Cerebellar cortex (tissue), 1 donor: ENCODE measurements around the gene ADGRA1.
"Not testable (repeated sequence)": the region's sequence is repeated elsewhere in the genome, so short reads cannot be mapped to it uniquely, and the experiment has no call there.

Experiments used
- DNase-seq: peaks from one replicate; pipeline ENCODE4 v3.0.0-alpha.2; 2015; ENCODE audit warnings: low spot score

The ADGRA1 gene

DNA sequence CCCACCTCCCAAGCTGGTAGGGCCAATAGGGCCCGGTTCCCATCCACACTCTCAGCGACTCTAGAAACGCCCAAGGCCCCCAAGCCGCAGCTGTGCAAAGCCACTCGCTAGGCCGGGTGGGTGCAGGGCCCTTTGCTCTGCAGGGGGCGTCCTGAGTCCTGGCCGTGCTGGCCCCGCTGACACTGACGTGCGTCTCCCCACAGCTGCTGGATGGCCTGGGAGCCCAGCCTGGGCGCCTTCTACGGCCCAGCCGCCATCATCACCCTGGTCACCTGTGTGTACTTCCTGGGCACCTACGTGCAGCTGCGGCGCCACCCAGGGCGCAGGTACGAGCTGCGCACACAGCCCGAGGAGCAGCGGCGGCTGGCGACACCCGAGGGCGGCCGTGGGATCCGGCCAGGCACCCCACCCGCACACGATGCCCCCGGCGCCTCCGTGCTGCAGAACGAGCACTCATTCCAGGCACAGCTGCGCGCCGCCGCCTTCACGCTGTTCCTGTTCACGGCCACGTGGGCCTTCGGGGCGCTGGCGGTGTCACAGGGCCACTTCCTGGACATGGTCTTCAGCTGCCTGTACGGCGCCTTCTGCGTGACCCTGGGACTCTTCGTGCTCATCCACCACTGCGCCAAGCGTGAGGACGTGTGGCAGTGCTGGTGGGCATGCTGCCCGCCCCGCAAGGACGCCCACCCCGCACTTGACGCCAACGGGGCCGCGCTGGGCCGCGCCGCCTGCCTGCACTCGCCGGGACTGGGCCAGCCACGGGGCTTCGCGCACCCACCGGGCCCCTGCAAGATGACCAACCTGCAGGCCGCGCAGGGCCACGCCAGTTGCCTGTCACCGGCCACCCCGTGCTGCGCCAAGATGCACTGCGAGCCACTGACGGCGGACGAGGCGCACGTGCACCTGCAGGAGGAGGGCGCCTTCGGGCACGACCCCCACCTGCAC, 40.7 kb downstream of the ADGRA1 start:
- no peak for DNase-seq

DNA sequence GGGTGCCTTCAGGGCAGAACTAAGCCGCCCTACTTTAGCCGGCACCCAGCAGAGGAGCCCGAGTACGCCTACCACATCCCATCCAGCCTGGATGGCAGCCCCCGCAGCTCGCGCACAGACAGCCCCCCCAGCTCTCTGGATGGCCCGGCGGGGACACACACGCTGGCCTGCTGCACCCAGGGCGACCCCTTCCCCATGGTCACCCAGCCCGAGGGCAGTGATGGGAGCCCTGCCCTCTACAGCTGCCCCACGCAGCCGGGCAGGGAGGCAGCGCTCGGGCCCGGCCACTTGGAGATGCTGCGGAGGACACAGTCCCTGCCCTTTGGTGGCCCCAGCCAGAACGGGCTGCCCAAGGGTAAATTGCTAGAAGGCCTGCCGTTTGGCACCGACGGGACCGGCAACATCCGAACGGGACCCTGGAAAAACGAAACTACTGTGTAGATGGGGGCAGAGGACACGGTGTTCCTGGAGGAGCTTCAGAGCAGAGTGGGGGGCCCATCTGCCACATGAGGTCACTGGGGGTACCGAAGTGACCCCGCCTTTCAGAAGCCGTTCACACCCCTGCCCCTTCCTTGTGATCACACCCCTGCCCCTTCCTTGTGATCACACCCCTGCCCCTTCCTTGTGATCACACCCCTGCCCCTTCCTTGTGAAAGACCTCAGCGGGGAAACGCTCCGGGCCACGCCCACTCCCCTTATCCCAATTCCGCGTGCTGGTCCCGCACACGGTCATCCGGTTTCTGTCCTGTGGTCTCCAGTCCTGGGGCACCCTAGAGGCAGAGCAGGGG, 41.5 kb downstream of the ADGRA1 start:
- DNase-seq = no peak

DNA sequence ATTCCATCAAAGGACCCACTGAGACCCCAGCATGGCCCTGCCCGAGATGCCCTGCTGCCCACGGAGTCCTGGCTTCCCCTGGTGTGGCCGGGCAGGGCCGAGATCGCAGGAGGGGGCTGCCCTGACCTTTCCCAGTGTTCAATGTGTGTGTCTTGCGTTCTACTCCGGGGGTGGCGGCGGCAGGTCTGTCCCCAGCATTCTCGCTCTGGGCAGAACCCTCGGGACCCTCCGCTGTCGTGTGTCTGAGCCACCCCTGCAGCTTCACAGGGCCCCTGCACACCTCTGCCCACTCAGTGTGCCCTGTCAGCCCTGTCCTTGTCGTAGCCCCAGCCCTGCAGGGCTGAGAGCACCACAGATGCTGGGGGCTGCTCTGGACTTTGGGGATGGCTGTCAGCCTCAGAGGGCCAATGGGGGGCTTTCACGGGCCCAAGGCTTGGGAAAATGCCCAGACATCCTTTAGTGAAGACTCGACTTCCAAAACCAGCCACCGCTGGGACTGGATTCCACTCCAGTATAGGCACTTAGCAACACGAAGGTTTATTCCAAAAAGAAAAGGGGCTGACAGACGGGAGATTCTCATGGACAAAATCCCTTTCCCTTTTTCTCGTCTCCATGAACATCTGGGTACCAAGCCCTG, 42.3 kb downstream of the ADGRA1 start:
- DNase-seq = no peak

DNA sequence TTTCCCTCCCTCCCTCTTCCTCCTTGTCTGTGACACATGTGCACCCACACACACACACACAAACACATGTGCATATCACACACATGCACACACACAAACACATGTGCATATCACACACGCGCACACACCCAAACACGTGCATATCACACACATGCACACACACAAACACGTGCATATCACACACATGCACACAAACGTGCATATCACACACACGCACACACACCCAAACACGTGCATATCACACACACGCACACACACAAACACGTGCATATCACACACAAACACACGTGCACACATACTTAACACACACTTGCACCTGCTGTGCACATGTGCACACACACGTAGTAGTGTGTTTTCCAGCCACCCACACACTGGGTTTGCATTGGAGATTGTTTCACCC, 42.9 kb downstream of the ADGRA1 start:
- DNase-seq = no peak

DNA sequence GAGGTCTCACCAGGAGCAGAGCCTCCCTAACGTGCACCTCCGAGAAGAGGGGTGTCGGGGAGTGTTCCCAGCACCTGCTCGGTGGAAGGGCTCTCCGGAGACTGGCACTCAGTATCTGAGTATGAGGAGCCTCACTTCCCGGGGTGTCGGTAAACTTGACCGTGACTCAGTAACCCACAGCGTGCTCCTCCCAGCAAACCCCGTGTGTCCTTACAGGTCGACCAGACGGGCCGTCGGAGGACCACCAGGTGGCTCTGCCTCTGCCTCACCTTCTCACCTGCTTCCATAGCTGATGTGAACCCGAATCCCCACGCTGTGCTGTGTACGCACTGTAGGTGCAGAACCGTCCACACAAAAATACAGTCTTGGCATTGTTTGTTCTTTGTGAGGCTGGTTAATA, 43.3 kb downstream of the ADGRA1 start:
- no peak for DNase-seq

DNA sequence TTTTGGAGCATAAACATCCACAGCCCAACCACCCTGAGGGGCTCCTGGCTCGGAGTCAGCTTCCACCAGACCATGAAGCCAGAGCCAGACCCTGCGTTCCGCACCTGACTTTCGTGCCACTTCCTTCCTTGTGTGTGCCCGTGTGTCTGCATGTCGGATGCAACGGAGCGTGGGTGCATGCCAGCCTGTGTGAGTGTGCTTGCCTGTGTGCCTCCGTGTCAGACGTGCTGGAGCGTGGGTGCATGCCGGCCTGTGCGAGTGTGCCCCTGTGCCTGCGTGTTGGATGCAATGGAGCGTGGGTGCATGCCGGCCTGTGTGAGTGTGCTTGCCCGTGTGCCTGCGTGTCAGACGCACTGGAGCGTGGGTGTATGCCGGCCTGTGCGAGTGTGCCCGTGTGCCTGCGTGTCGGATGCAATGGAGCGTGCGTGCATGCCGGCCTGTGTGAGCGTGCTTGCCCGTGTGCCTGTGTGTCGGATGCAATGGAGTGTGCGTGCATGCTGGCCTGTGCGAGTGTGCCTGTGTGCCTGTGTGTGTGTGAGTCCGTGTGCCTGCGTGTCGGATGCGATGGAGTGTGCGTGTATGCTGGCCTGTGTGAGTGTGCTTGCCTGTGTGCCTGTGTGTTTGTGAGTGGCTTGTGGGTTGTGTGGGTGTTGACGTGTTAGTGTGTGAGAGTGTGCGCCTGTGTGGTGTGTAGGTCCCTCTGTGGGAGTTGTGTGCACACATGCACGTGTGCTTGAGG, 44.2 kb downstream of the ADGRA1 start:
- DNase-seq = no peak

DNA sequence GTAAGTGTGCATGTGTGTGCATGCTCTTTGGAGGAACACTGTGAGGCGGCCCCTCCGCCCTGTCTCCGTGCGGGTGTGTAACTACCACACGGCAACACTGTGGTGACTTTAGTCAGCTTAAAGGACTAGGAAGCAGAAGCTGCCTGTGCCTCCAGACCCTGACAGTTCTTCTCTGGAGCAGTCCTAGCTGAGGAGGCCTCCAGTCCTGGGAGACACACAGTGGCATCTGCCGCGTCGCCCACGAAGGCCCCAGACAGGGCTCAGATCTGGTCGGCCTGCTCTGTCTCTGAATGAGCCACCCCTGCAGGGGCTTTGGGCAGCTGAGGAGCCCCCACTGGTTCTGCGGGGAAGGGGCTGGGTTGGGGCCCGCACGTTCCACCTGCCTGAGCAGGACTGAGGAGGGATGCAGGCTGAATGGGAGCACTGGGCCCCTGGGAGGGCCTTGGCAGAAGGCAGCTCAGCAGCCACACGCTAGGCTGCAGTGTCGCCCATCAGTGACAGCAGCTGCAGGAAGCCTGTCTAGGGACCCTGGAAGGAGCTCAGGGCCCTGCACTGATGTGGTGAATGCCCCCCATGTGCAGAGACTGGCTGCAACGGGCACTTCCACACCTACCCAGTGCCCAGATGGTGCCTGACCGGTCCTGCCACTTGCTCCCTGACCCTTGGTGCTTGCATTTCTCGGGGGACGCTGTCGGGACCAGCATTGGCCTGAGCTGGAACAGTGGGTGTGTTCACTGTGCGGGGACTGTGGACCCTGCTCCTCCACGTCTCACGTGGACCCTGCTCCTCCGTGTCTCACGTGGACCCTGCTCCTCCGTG, 45.0 kb downstream of the ADGRA1 start:
- no peak for DNase-seq

DNA sequence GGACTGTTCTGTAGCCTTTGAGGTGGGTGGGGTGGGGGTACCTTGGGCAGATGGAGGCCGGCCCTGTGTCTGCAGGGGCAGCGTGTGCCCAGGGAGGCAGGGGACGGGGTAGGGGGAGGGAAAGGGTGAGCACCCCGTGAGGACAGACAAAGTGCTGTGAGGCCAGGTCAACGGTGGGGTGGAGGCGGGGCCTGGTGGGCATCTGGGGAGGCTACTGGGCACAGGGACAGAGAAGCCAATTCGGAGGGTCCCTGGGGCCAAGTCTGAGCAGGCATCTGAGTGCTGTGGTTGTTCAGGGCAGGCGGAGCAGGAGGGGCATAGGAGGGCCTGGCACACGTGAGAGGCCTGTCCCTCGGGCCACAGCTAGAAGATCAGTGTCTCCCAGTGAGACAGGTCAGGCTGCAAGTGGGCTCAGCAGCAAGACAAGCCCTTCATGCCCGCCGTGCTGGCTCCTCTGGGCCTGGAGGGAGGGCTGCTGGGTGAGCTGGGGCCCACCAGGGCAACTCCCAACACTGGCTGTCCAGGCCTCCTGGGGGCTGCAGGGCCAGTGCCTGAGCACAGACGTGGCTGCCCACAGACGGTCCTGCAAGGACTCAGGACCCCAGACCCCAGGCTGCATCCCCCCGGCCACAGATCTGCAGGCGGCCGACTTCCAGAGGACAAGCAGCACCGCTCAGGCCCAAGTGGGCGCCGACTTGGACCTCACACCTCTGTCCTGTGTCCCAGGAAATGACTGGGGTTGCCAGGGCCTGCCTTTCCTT, 45.9 kb downstream of the ADGRA1 start:
- DNase-seq = no peak

DNA sequence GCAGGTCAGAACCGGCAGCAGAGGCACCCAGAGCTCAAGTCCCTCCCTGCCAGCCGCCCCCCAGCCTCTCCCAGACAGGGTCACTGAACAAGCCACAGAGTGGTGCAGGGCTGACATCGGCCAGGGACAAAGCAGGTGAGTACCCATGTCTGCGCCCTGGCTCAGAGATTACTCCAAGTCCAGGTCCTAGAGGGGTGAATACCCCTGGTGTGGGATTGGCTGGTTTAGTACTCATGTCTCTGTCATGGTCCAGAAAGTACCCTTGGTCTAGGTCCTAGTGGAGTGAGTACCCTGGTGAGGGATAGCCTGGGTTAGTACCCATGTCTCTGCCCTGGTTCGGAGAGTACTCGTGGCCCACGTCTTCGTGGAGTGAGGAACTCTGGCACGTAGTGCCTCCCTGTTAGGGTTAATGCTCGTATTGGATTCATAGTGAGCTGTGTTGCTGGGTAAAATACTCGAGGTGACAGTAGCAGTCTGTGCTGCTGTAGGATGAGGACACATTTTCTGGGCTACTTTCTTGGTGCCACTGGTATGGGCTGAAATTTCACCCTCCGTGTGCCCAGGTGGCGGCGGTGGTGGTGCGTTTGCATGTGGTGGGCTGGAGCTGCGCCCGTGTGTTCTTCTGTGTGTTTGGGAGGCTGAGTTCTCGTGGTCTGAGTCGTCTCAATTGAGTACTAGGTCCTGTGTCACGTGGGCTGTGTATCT, 46.8 kb downstream of the ADGRA1 start:
- no peak for DNase-seq

DNA sequence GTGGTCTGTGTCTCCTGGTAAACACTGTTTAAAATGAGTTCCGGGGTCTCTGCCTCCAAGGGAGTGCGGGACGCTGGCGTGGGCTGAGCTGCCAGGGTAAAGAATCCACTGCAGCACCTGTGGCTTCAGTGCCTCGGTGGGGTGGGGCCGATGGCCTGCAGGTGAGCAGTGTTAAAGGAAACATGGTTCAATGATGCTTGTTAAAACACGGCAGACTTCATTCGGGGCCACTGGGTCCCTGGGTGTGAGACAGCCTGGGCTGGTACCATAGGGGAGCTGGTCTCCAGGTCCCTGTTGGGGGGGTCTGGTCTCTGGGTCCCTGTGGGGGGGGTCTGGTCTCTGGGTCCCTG, 47.4 kb downstream of the ADGRA1 start:
- DNase-seq = no peak

DNA sequence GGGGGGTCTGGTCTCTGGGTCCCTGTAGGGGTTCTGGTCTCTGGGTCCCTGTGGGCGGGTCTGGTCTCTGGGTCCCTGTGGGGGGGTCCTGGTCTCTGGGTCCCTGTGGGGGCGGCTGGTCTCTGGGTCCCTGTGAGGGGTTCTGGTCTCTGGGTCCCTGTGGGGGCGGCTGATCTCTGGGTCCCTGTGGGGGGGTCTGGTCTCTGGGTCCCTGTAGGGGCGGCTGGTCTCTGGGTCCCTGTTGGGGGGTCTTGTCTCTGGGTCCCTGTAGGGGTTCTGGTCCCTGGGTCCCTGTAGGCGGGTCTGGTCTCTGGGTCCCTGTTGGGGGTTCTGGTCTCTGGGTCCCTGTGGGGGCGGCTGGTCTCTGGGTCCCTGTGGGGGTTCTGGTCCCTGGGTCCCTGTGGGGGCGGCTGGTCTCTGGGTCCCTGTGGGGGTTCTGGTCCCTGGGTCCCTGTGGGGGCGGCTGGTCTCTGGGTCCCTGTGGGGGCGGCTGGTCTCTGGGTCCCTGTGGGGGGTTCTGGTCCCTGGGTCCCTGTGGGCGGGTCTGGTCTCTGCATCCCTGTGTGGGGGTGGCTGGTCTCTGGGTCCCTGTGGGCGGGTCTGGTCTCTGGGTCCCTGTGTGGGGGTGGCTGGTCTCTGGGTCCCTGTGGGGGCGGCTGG, 49.9 kb downstream of the ADGRA1 start:
- not testable (repeated sequence) for DNase-seq

DNA sequence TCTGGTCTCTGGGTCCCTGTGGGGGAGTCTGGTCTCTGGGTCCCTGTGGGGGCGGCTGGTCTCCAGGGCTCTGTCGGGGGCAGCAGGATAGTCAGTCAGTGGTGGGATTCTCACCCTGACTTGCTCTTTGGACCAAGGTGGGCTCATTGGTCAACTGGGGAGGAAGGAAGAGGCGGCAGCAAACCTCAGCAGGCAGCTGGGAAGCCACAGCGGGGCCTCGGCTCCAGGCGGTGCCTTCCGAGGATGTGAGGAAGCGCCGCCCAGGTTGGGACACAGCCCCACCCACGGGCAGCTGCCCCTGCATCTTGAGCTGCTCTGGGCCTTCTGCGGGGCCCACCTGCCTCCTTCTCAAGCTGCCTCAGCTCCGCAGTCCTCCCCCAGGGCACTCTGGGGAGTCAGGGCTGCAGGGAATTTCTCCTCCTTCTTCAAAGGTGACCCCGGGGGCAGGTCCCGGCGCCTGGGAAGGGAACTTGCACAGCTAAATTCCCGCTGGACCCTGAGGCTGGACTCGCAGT, 51.9 kb downstream of the ADGRA1 start:
- DNase-seq = no peak

DNA sequence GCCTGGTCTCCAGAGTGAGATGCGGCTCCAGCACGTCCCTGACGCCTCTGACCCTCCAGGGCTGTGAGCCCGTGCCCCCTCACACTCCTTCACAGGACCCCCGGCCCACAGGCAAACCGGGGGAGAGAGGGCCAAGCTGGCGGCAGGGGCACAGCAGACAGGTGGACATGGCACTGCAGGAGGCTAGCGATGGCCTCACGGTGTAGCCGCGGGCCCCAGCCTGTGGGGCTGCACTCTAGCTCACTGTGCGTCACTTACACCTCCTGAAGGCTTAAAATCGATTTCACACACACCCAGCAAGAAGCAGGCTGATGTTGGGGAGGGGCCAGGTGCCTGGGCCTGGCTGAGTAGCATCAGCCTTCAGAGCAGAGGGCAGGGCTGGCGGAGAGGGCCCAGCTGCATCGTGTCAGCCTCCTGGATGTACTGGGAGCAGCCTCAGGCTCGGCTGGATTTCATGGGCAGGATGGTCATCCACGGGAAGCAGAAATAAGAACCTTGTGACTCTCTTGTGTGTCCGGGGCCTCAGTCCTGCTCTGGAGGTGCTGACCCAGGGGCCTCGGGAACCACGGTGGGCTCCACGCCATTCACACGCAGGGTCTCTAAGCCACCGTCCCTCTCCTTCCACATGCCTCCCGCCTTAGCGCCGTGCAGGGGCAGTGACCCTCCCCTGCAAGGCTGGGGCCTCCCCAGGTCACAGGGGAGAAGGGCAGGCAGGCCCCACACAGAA, 52.9 kb downstream of the ADGRA1 start:
- DNase-seq = no peak

DNA sequence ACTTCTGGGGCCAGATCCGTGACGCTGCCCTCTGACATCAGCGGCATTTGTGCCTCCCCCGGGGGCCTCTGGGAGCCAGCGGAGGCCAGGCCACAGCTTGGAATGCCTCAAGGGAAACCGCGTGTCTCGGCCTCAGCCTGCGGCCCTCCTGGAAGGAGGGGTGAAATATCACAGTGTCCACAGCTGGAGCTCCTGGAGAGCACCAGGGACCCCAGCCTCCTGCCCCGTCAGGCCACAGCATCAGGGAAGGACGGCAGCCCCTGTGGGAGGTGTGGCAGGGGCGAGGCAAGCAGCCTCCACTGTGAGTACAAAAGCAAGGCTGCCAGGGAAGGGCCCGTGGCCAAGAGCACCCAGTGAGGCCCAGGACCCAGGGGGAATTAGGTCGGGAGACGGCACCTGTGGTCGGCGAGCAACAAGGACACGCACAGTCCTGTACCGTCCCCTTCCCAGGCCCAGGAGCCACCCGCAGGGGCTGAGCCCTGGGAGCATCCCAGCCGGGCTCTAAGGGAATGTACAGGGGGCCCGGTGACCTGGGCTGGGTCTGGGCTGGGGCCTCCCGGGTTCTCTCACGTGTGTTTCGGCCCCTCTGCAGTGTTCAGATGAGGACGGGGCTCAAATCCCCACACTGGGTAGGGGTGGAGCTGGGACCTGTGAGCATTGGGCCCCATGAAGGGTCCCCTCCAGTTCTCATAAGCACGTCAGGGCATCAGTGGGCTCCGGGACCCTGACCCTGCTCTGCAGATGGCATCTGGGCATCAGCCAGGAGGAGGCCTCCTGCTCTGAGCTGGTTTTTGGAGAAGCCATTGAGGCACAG, 53.6 kb downstream of the ADGRA1 start:
- no peak for DNase-seq

DNA sequence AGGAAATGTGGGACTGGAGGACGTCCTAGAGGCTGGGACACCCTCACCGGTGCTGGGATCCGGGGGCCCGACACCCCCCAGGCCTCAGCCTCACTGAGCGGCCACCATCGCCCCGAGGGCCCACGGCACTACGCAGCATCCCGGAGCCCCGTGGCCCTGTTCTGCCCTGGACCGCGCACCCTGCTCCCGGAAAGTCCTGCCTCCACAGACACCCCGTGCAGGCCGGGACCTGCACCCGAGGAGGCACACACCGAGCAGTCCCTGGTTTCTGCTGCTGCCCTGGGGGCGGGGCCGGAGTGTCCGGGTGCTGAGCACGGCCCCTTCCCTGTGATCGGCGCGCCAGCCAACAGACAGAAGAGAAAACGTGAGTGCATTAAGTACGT, 54.2 kb downstream of the ADGRA1 start:
- DNase-seq = no peak

DNA sequence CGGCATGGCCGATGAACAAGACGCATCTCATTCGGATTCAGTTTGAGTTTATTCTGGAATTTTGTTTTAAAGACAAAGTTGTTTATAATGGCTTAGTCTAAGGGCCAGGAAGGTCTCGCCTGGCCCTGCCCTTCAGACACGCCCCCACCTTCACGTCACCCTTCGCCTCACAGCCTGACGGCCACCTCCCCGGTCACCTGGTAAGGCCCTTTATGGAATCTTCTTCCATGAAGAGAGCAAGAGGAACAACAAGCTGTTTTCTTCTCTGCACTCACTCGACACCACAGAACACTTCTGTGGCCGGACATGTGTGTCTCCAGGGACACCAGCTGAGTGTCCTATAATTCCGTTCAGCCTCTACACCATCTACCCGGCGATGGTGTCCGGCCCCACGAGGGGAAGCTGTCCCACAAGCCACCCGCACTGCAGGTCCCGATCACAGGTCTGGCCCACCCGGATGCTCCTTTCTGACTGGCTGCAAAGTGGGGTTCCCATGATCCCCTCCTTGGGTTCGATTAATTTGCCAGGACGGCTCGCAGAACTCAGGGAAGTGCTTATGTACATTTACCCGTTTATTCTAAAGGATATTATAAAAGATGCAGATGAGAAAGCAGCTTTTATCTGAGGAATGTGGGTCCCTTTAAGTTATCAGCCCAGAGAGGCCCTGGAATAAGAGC, 54.9 kb downstream of the ADGRA1 start:
- DNase-seq = no peak

DNA sequence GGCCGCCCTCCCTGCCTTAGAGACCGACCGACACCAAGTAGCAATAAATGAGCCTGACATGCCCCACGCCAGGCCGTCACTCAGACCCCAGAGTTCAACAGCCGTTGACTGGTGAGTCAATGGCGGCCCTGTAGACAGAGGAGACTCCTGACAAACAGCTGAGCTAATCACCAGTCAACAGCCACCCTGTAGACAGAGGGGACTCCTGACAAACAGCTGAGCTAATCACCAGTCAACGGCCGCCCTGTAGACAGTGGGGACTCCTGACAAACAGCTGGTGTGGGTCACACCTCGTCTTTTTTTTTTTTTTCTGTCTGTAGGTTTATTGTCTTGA, 55.4 kb downstream of the ADGRA1 start:
- DNase-seq = no peak
